Transverse colon (tissue), 4 donors: ENCODE measurements around the gene ATP11A. TPM values are rescaled to one million over a fixed set of nuclear protein-coding genes. Genes with fewer than 3 reads are reported as not detected.

Experiments
- DNase-seq: peaks from one replicate; pipeline ENCODE4 v3.0.0-alpha.2; 2019
- H3K27ac ChIP-seq, 4 donors: fragments of 200-600 bp; sonication (generic); 2 replicates each; pipeline ENCODE4 v1.5.1; 2016 to 2018; ENCODE audit warnings: inconsistent platforms in 4 of 4
- H3K27me3 ChIP-seq: fragments of 200-600 bp; sonication (generic); 2 replicates; pipeline ENCODE4 v1.5.1; 2017; ENCODE audit warnings: inconsistent platforms
- H3K36me3 ChIP-seq, 4 donors: fragments of 200-600 bp; sonication (generic); 2 replicates each; pipeline ENCODE4 v1.5.1; 2017 to 2019; ENCODE audit warnings: inconsistent platforms in 4 of 4
- H3K4me1 ChIP-seq, 4 donors: fragments of 200-600 bp; sonication (generic); 2 replicates each; pipeline ENCODE4 v1.5.1; 2017 to 2020; ENCODE audit warnings: inconsistent platforms in 4 of 4
- H3K4me3 ChIP-seq, 4 donors: fragments of 200-600 bp; sonication (generic); 1 replicate in 1 of 4; 2 replicates in 3 of 4; pipeline versions ENCODE4 v1.5.1 to v1.6.1; 2017 to 2019; ENCODE audit warnings: inconsistent platforms in 4 of 4
- H3K9me3 ChIP-seq, 2 donors: fragments of 200-600 bp; sonication (generic); 2 replicates each; pipeline ENCODE4 v1.5.1; 2017 to 2019; ENCODE audit warnings: inconsistent platforms in 2 of 2
- CTCF ChIP-seq, 5 experiments: fragments of 200-600 bp in 3 of 5; fragments of 450-650 bp in 2 of 5; sonication (generic) in 3 of 5; IDR thresholded peaks; 1 replicate in 2 of 5; 2 replicates in 3 of 5; pipeline ENCODE4 v1.5.1; 2016 to 2017; ENCODE audit warnings: antibody characterized with exemption in 5 of 5, inconsistent platforms in 3 of 5, mild to moderate bottlenecking in 2 of 5, moderate library complexity in 1 of 5
- EP300 ChIP-seq: sonication (generic); formaldehyde crosslinking; IDR thresholded peaks from one replicate; pipeline ENCODE4 v1.6.1; 2017; ENCODE audit warnings: antibody characterized with exemption, low read depth
- POLR2A ChIP-seq: fragments of 450-650 bp; IDR thresholded peaks from one replicate; pipeline ENCODE4 v1.6.1; 2016; ENCODE audit warnings: antibody characterized with exemption, mild to moderate bottlenecking, moderate library complexity
- POLR2AphosphoS5 ChIP-seq, 3 donors: sonication (generic); formaldehyde crosslinking; IDR thresholded peaks; one replicate each; pipeline ENCODE4 v1.6.1; 2016; ENCODE audit warnings: antibody characterized with exemption in 3 of 3
- WGBS, 2 donors: methylation state at CpG; one replicate each; pipeline ENCODE4 v1.1.5; 2018; ENCODE audit warnings: low coverage in 1 of 2; 5-methylcytosine and 5-hydroxymethylcytosine counted together
- in situ Hi-C, 4 donors: fragments of 200-750 bp; cut with MboI; loops; one replicate each; pipeline versions ENCODE4 v1.15.0 to v1.15.1; 2017; ENCODE audit warnings: low sequenced_read_pairs in 3 of 4, low pct_ligation_motif_present in 1 of 4, low pct_unique_long_range_greater_than_20kb in 1 of 4
- intact Hi-C: fragments of 100-400 bp; cut with DNase I; formaldehyde crosslinking; loops from one replicate; pipeline ENCODE4 v1.15.1; 2023; ENCODE audit warnings: low total_unique reads
- total RNA-seq, 4 donors: library from RNA; depleted of rRNA; stranded (reverse); fragments of >200 nt; gene quantifications; one replicate each; pipeline ENCODE4 v1.1.0, GENCODE V29; 2016

Gene ATP11A
- total RNA-seq, 4 donors from 2014 or later, result 10.2 to 17.5 (median 13.3) TPM

- no peaks in the 10 kb centered on the region for H3K4me1 ChIP-seq
- in situ Hi-C loops, result no loop called here
- intact Hi-C loops, result no loop called here
- 91 to 100% methylated on average over 3 to 9 of the region's 9 CpGs for WGBS, 2 donors
- no peak for TF ChIP-seq POLR2A
- no peak for TF ChIP-seq CTCF (IDR thresholded peaks at IDR 0.05)
- H3K9me3 ChIP-seq, result no peaks in the 10 kb centered on the region
- H3K27ac ChIP-seq, result no peak overlapping the region
- H3K36me3 ChIP-seq, result no peaks in the 10 kb centered on the region
- no peak for DNase-seq
- H3K27me3 ChIP-seq, result no peaks in the 10 kb centered on the region
- no peak overlapping the region for H3K4me3 ChIP-seq
Observed at GRCh38 chr13:112759053-112759452, 69.2 kb downstream of the ATP11A start.

- Histone ChIP-seq H3K36me3 (no peaks in the 10 kb centered on the region), H3K4me1 (no peaks in the 10 kb centered on the region), H3K9me3 (no peaks in the 10 kb centered on the region), H3K27ac (no peak overlapping the region), H3K27me3 (no peaks in the 10 kb centered on the region), H3K4me3 (no peak overlapping the region)
- intact Hi-C loops (no loop called here), in situ Hi-C loops (no loop called here)
- TF ChIP-seq CTCF (IDR thresholded peaks at IDR 0.05), result no peak
- no peak for TF ChIP-seq POLR2AphosphoS5 (IDR thresholded peaks at IDR 0.05)
- no peak for TF ChIP-seq POLR2A
- TF ChIP-seq EP300, result no peak
- 87 to 89% methylated on average over 11 of the region's 11 CpGs for WGBS, 2 donors
- DNase-seq, result no peak
Observed at GRCh38 chr13:112759827-112760226, 70.0 kb downstream of the ATP11A start.

GRCh38 chr13:112760435-112760834 is 70.6 kb downstream of the ATP11A start:
- H3K4me1 ChIP-seq, result no peaks in the 10 kb centered on the region
- TF ChIP-seq POLR2AphosphoS5 (IDR thresholded peaks at IDR 0.05), result no peak
- no peak for TF ChIP-seq CTCF (IDR thresholded peaks at IDR 0.05)
- no peak for TF ChIP-seq POLR2A
- TF ChIP-seq EP300, result no peak
- no peaks in the 10 kb centered on the region for H3K27me3 ChIP-seq
- in situ Hi-C loops (no loop called here), intact Hi-C loops (no loop called here)
- 46 to 59% methylated on average over 3 of the region's 3 CpGs for WGBS, 2 donors
- DNase-seq, result no peak
- H3K4me3 ChIP-seq, result no peak overlapping the region
- H3K36me3 ChIP-seq, result no peaks in the 10 kb centered on the region
- H3K27ac ChIP-seq, result no peak overlapping the region
- no peaks in the 10 kb centered on the region for H3K9me3 ChIP-seq

GRCh38 chr13:112760931-112761330 is 71.1 kb downstream of the ATP11A start:
- intact Hi-C loops, result no loop called here
- Histone ChIP-seq H3K27ac (no peak overlapping the region), H3K36me3 (no peaks in the 10 kb centered on the region), H3K27me3 (no peaks in the 10 kb centered on the region), H3K4me1 (no peaks in the 10 kb centered on the region), H3K4me3 (peak overlapping the region in 1 of 4 donors; percentile 18), H3K9me3 (no peaks in the 10 kb centered on the region)
- DNase-seq, result no peak
- no peak for TF ChIP-seq CTCF (IDR thresholded peaks at IDR 0.05)
- in situ Hi-C loops, result no loop called here
- WGBS, 2 donors, result 84 to 89% methylated on average over 3 to 15 of the region's 15 CpGs
